ENCODE data around the gene TATDN2. TPM values are rescaled to one million over a fixed set of nuclear protein-coding genes. Genes with fewer than 3 reads are reported as not detected.

Gene TATDN2
- polyA plus RNA-seq, 1 of the 3 experiments (the other 2 are of a cell fraction), result 14.7 TPM

GRCh38 chr3:10319251-10319650 lies 71.0 kb downstream of the TATDN2 start:
- ChIA-PET CTCF (interaction anchor here (5.9 kb wide), 1 partner anchor 419 kb away, joined by 29 read pairs; no protein-coding TSS in a partner anchor), POLR2A (no interaction called here)
- Histone ChIP-seq H2AFZ (ENCODE audit: low read depth) (no peak overlapping the region), H3K4me2 (peak overlapping the region; percentile 97), H3F3A (replicated peaks; ENCODE audit: insufficient read depth) (no peaks in the 10 kb centered on the region), H3K79me2 (ENCODE audit: insufficient read depth) (peaks cover 57% of the 10 kb centered on the region), H3K9ac (peak overlapping the region; percentile 28; the same call in 1 of the 2 replicates), H3K9me3 (no peaks in the 10 kb centered on the region), H3K9me2 (no peaks in the 10 kb centered on the region), H3K4me3 (ENCODE audit: low read depth in 2 of 2, low read length in 1 of 2) (peak overlapping the region; percentile 11 to 19; a peak in 1 of 4 replicates), H3K4me1 (ENCODE audit: control insufficient read depth in 1 of 2, insufficient read depth in 2 of 2, low read depth in 1 of 2, low read length in 1 of 2) (peaks cover 4 to 8% of the 10 kb centered on the region in 2 experiments; a peak in 3 of 4 replicates), H4K20me1 (ENCODE audit: insufficient read depth) (peaks cover 32% of the 10 kb centered on the region), H3K36me3 (replicated peaks in 1 of 2; ENCODE audit: control insufficient read depth in 1 of 2, insufficient read depth in 2 of 2, low read length in 1 of 2) (peaks cover 43 to 45% of the 10 kb centered on the region in 2 experiments), H3K27ac (ENCODE audit: low read depth in 2 of 2, low read length in 1 of 2) (no peak overlapping the region), H3K27me3 (ENCODE audit: insufficient read depth) (no peaks in the 10 kb centered on the region)
- no peak for DNase-seq
- TF ChIP-seq RXRA (IDR thresholded peaks at IDR 0.05; ENCODE audit: borderline replicate concordance, low read depth) (no peak), EP300 (IDR thresholded peaks at IDR 0.05; ENCODE audit: borderline replicate concordance in 1 of 2, low read depth in 1 of 2, low read length in 1 of 2) (no peak), ZBTB33 (IDR thresholded peaks at IDR 0.05; ENCODE audit: borderline replicate concordance, low read depth) (no peak), RAD21 (IDR thresholded peaks at IDR 0.05; ENCODE audit: low read length) (no peak), USF2 (IDR thresholded peaks at IDR 0.05; ENCODE audit: borderline replicate concordance, low read depth, low read length) (no peak), YY1 (IDR thresholded peaks at IDR 0.05; ENCODE audit: low read depth) (no peak), EZH2phosphoT487 (IDR thresholded peaks at IDR 0.05; ENCODE audit: borderline replicate concordance, low read depth) (no peak), CTCF (IDR thresholded peaks at IDR 0.05) (no peak)
- WGBS (ENCODE audit: low lambda C conversion rate), result 82% methylated on average over 6 of the region's 6 CpGs

- 30% methylated on average over 3 of the region's 3 CpGs for WGBS (ENCODE audit: low lambda C conversion rate)
- peak overlapping the region in 1 of 2 experiments; percentile 89; a peak in 1 of 4 replicates for H3K27ac ChIP-seq (ENCODE audit: low read depth in 2 of 2, low read length in 1 of 2)
- H3K4me3 ChIP-seq (ENCODE audit: low read depth in 2 of 2, low read length in 1 of 2), result peak overlapping the region; percentile 97 to 100
- no peak for DNase-seq
- peak overlapping the region; percentile 98 for H3K9ac ChIP-seq
- H3K9me3 ChIP-seq, result no peaks in the 10 kb centered on the region
- peak overlapping the region; percentile 97 for H3K4me2 ChIP-seq
- H3K27me3 ChIP-seq (ENCODE audit: insufficient read depth), result 0 out of 2 replicates have a peak, but pooled peaks cover 1% of the 10 kb centered on the region
- peaks cover 4 to 8% of the 10 kb centered on the region in 2 experiments; a peak in 3 of 4 replicates for H3K4me1 ChIP-seq (ENCODE audit: control insufficient read depth in 1 of 2, insufficient read depth in 2 of 2, low read depth in 1 of 2, low read length in 1 of 2)
- H3K36me3 ChIP-seq (replicated peaks in 1 of 2; ENCODE audit: control insufficient read depth in 1 of 2, insufficient read depth in 2 of 2, low read length in 1 of 2), result peaks cover 37 to 40% of the 10 kb centered on the region in 2 experiments
- POLR2A ChIA-PET, result no interaction called here
- H2AFZ ChIP-seq (ENCODE audit: low read depth), result no peak overlapping the region
- CTCF ChIA-PET, result interaction anchor here (5.9 kb wide), 1 partner anchor 419 kb away, joined by 29 read pairs; no protein-coding TSS in a partner anchor
- H3K79me2 ChIP-seq (ENCODE audit: insufficient read depth), result peaks cover 53% of the 10 kb centered on the region
- no peaks in the 10 kb centered on the region for H3F3A ChIP-seq (replicated peaks; ENCODE audit: insufficient read depth)
- H3K9me2 ChIP-seq, result no peaks in the 10 kb centered on the region
- peaks cover 32% of the 10 kb centered on the region for H4K20me1 ChIP-seq (ENCODE audit: insufficient read depth)
- TF ChIP-seq CTCF (IDR thresholded peaks at IDR 0.05) (no peak), FOXM1 (IDR thresholded peaks at IDR 0.05; ENCODE audit: low read depth) (no peak), FOSL2 (IDR thresholded peaks at IDR 0.05; ENCODE audit: borderline replicate concordance, low read depth) (no peak), RFX5 (IDR thresholded peaks at IDR 0.05; ENCODE audit: low read length) (no peak), SMC3 (IDR thresholded peaks at IDR 0.05; ENCODE audit: low read depth, low read length) (no peak), FOXJ3 (CRISPR knock-in tag; IDR thresholded peaks at IDR 0.05) (no peak), RXRA (IDR thresholded peaks at IDR 0.05; ENCODE audit: borderline replicate concordance, low read depth) (no peak), ZBTB33 (IDR thresholded peaks at IDR 0.05; ENCODE audit: borderline replicate concordance, low read depth) (no peak), RAD21 (IDR thresholded peaks at IDR 0.05; ENCODE audit: low read length) (no peak), POLR2AphosphoS5 (IDR thresholded peaks at IDR 0.05; ENCODE audit: low read depth, low read length) (no peak), NFIC (IDR thresholded peaks at IDR 0.05; ENCODE audit: borderline replicate concordance) (no peak)
These were observed 71.5 kb downstream of the TATDN2 start for GRCh38 chr3:10319804-10320203.

Data from SK-N-SH (cell line).